H9 (cell line): ENCODE measurements around the gene DCUN1D2. TPM values are rescaled to one million over a fixed set of nuclear protein-coding genes. Genes with fewer than 3 reads are reported as not detected.
A peak's percentile ranks its signal among the peaks of the same experiment; 100 is the strongest.

Source experiments
- DNase-seq: peaks from one replicate; pipeline ENCODE4 v3.0.0-alpha.2; 2017
- H2AFZ ChIP-seq: one replicate; pipeline ENCODE4 v1.6.1; 2013; ENCODE audit warnings: mild to moderate bottlenecking, low read length, control low read depth, moderate library complexity
- H2AK5ac ChIP-seq: 2 replicates; pipeline ENCODE4 v1.6.1; 2013; ENCODE audit warnings: low read length, control low read depth, mixed read lengths; ENCODE audit not compliant: insufficient read length
- H2BK120ac ChIP-seq: one replicate; pipeline ENCODE4 v1.6.1; 2013; ENCODE audit warnings: low read depth, mild to moderate bottlenecking, low read length, control low read depth, inconsistent platforms; ENCODE audit not compliant: poor library complexity, severe bottlenecking
- H2BK12ac ChIP-seq: 2 replicates; pipeline ENCODE4 v1.6.1; 2013; ENCODE audit warnings: low read length, control low read depth, mixed read lengths, low read depth; ENCODE audit not compliant: insufficient read length
- H2BK15ac ChIP-seq: 2 replicates; pipeline ENCODE4 v1.6.1; 2013; ENCODE audit warnings: low read depth, low read length, control low read depth
- H2BK20ac ChIP-seq: one replicate; pipeline ENCODE4 v1.6.1; 2013; ENCODE audit warnings: low read depth, mild to moderate bottlenecking, low read length, control low read depth, inconsistent platforms; ENCODE audit not compliant: poor library complexity, severe bottlenecking
- H2BK5ac ChIP-seq: 2 replicates; pipeline ENCODE4 v1.6.1; 2013; ENCODE audit warnings: low read length, control low read depth, mixed read lengths; ENCODE audit not compliant: insufficient read length
- H3K14ac ChIP-seq: 2 replicates; pipeline ENCODE4 v1.6.1; 2013; ENCODE audit warnings: low read length, control low read depth; ENCODE audit not compliant: insufficient read depth
- H3K18ac ChIP-seq: 2 replicates; pipeline ENCODE4 v1.6.1; 2013; ENCODE audit warnings: low read depth, mild to moderate bottlenecking, mixed read lengths, low read length, control low read depth; ENCODE audit not compliant: insufficient read length
- H3K23ac ChIP-seq: 2 replicates; pipeline ENCODE4 v1.6.1; 2013; ENCODE audit warnings: low read length, control low read depth, mixed read lengths, low read depth; ENCODE audit not compliant: insufficient read length
- H3K23me2 ChIP-seq: 2 replicates; pipeline ENCODE4 v1.6.1; 2013; ENCODE audit warnings: low read depth, mild to moderate bottlenecking, mixed read lengths, low read length, control low read depth; ENCODE audit not compliant: insufficient read length, poor library complexity, severe bottlenecking
- H3K27ac ChIP-seq: 2 replicates; pipeline ENCODE4 v1.5.1; 2013; ENCODE audit warnings: low read length, control low read depth, mixed read lengths, low read depth; ENCODE audit not compliant: insufficient read length
- H3K27me3 ChIP-seq: 2 replicates; pipeline ENCODE4 v1.6.1; 2013; ENCODE audit warnings: low read length, control low read depth, inconsistent platforms; ENCODE audit not compliant: insufficient read depth
- H3K4ac ChIP-seq: 2 replicates; pipeline ENCODE4 v1.6.1; 2013; ENCODE audit warnings: low read depth, mild to moderate bottlenecking, control low read depth, inconsistent platforms, low read length, moderate library complexity
- H3K4me1 ChIP-seq: 2 replicates; pipeline ENCODE4 v1.6.1; 2013; ENCODE audit warnings: low read length, control low read depth, inconsistent platforms; ENCODE audit not compliant: insufficient read depth
- H3K4me2 ChIP-seq: 2 replicates; pipeline ENCODE4 v1.6.1; 2013; ENCODE audit warnings: low read length, control low read depth, mixed read lengths; ENCODE audit not compliant: insufficient read length, insufficient read depth
- H3K56ac ChIP-seq: 2 replicates; pipeline ENCODE4 v1.6.1; 2013; ENCODE audit warnings: low read depth, mild to moderate bottlenecking, mixed read lengths, low read length, control low read depth; ENCODE audit not compliant: insufficient read length
- H3K79me1 ChIP-seq: 2 replicates; pipeline ENCODE4 v1.6.1; 2013; ENCODE audit warnings: low read depth, mild to moderate bottlenecking, moderate library complexity, low read length, control low read depth, inconsistent platforms; ENCODE audit not compliant: insufficient read depth, poor library complexity, severe bottlenecking
- H3K79me2 ChIP-seq: 2 replicates; pipeline ENCODE4 v1.6.1; 2013; ENCODE audit warnings: low read length, control low read depth, inconsistent platforms; ENCODE audit not compliant: insufficient read depth
- H3K9ac ChIP-seq: 2 replicates; pipeline ENCODE4 v1.6.1; 2013; ENCODE audit warnings: low read length, control low read depth, mixed read lengths; ENCODE audit not compliant: insufficient read length; ENCODE audit errors: extremely low read depth
- H3K9me3 ChIP-seq: one replicate; pipeline ENCODE4 v1.6.1; 2013; ENCODE audit warnings: low read depth, low read length, inconsistent platforms; ENCODE audit not compliant: control insufficient read depth
- H3T11ph ChIP-seq: one replicate; pipeline ENCODE4 v1.6.1; 2013; ENCODE audit warnings: mild to moderate bottlenecking, low read length, control low read depth, inconsistent platforms
- H4K20me1 ChIP-seq: one replicate; pipeline ENCODE4 v1.6.1; 2013; ENCODE audit not compliant: control insufficient read depth, insufficient read length, insufficient read depth
- H4K5ac ChIP-seq: 2 replicates; pipeline ENCODE4 v1.6.1; 2013; ENCODE audit warnings: low read depth, mild to moderate bottlenecking, mixed read lengths, low read length, control low read depth; ENCODE audit not compliant: insufficient read length
- H4K8ac ChIP-seq: replicated peaks from 2 replicates; pipeline ENCODE4 v1.6.1; 2013; ENCODE audit warnings: low read length, control low read depth, mixed read lengths, low read depth; ENCODE audit not compliant: insufficient read length
- H4K91ac ChIP-seq: 2 replicates; pipeline ENCODE4 v1.6.1; 2013; ENCODE audit warnings: low read depth, mild to moderate bottlenecking, moderate library complexity, mixed read lengths, low read length, control low read depth; ENCODE audit not compliant: insufficient read length
- H3K27ac Mint-ChIP-seq, 3 experiments: 2 replicates in 2 of 3; 3 replicates in 1 of 3; pipeline ENCODE4 v1.8.0; 2020 to 2021; ENCODE audit warnings: mixed read lengths in 3 of 3, mild to moderate bottlenecking in 1 of 3, moderate library complexity in 1 of 3
- H3K27me3 Mint-ChIP-seq: 2 replicates; pipeline ENCODE4 v1.8.0; 2021; ENCODE audit warnings: low read depth, mild to moderate bottlenecking, moderate library complexity, mixed read lengths
- H3K36me3 Mint-ChIP-seq, 3 experiments: 2 replicates in 2 of 3; 3 replicates in 1 of 3; pipeline ENCODE4 v1.8.0; 2020 to 2021; ENCODE audit warnings: low read depth in 3 of 3, mixed read lengths in 3 of 3; ENCODE audit not compliant: insufficient read depth in 1 of 3
- H3K4me1 Mint-ChIP-seq, 2 experiments: 2 replicates each; pipeline ENCODE4 v1.8.0; 2020; ENCODE audit warnings: mixed read lengths in 2 of 2
- H3K4me3 Mint-ChIP-seq, 2 experiments: 2 replicates in 1 of 2; 3 replicates in 1 of 2; pipeline ENCODE4 v1.8.0; 2020 to 2021; ENCODE audit warnings: mild to moderate bottlenecking in 2 of 2, mixed read lengths in 2 of 2, moderate library complexity in 1 of 2
- H3K9me3 Mint-ChIP-seq, 2 experiments: 2 replicates in 1 of 2; 3 replicates in 1 of 2; pipeline ENCODE4 v1.8.0; 2020; ENCODE audit warnings: mild to moderate bottlenecking in 2 of 2, mixed read lengths in 2 of 2, moderate library complexity in 1 of 2
- WGBS: extraction: QIAGEN DNeasy Blood & Tissue Kit; methylation state at CpG from one replicate; pipeline ENCODE4 v1.1.7; 2013; ENCODE audit warnings: missing lambda C conversion rate, low lambda C conversion rate, mixed read lengths; ENCODE audit not compliant: insufficient read length; ENCODE audit errors: extremely low coverage; 5-methylcytosine and 5-hydroxymethylcytosine counted together
- total RNA-seq: library from RNA; stranded (reverse); gene quantifications from 2 replicates; pipeline ENCODE4 v1.2.1, GENCODE V29; 2021
- TF ChIP-seq, protein P1 (sequence below): fragments of 200-600 bp; sonication (generic); conservative IDR thresholded peaks from 3 replicates; pipeline ENCODE4 v1.8.0; 2021; ENCODE audit warnings: antibody characterized with exemption, mild to moderate bottlenecking

DCUN1D2 gene
- total RNA-seq, 1 experiment from 2014 or later: 36.8 TPM

DNA sequence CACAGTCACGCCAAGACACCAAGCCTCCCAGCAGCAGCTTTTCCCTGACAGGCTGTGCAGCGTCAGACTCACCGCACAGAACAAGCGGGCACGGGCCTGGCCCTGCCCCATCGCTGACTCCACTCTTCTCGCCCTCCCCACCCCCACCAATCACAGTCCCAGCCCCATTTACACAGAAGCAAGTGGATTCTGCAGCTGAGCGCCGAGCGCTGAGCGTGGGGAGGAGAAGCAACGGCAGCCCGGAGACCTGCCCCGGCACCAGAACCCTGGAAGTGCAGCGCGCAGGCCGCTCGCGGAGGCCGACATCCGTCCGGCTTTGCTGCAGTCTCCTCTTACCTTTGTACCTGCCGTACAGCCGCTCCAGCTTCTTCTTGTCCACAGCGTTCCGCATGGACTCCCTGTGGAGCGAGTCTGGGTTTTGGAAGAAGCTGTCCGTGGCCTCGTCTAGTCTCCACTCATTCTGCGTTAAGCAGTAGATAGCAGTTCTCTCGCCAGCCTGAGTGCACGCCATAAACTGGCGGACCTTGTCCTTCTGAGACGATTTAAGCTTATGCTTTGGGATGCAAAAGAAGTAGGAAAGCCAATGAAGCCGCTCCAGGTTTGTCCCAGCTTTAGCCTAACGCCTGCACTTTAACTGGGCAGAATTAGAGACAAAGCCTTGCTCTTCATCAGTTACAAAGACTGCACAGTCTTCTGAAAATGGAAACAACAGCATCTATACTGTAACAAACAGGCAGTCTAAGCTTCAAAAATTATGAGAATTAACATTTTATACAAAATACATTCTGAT, 6.8 kb downstream of the DCUN1D2 start:
- Histone ChIP-seq H3K4me1 (peaks cover 2% of the 10 kb centered on the region; the same call in 1 of the 2 replicates), H2BK12ac (no peak overlapping the region), H3K9ac (no peak overlapping the region), H3K4me2 (no peak overlapping the region), H4K8ac (no peak overlapping the region), H2BK5ac (no peak overlapping the region), H2BK15ac (no peak overlapping the region), H4K91ac (no peak overlapping the region), H3K27me3 (no peaks in the 10 kb centered on the region), H3K23ac (no peak overlapping the region), H4K5ac (no peak overlapping the region), H3K14ac (no peak overlapping the region), H2BK120ac (no peak overlapping the region), H3K79me2 (peaks cover 36% of the 10 kb centered on the region; the same call in 1 of the 2 replicates), H3K79me1 (peaks cover 4% of the 10 kb centered on the region), H4K20me1 (no peaks in the 10 kb centered on the region), H3K9me3 (no peaks in the 10 kb centered on the region), H3K27ac (no peak overlapping the region), H3K18ac (no peak overlapping the region), H2AFZ (no peak overlapping the region), H3T11ph (no peak overlapping the region), H3K23me2 (no peaks in the 10 kb centered on the region), H2AK5ac (no peak overlapping the region), H3K56ac (no peak overlapping the region), H2BK20ac (no peak overlapping the region), H3K4ac (no peak overlapping the region)
- TF ChIP-seq, protein P1, sequence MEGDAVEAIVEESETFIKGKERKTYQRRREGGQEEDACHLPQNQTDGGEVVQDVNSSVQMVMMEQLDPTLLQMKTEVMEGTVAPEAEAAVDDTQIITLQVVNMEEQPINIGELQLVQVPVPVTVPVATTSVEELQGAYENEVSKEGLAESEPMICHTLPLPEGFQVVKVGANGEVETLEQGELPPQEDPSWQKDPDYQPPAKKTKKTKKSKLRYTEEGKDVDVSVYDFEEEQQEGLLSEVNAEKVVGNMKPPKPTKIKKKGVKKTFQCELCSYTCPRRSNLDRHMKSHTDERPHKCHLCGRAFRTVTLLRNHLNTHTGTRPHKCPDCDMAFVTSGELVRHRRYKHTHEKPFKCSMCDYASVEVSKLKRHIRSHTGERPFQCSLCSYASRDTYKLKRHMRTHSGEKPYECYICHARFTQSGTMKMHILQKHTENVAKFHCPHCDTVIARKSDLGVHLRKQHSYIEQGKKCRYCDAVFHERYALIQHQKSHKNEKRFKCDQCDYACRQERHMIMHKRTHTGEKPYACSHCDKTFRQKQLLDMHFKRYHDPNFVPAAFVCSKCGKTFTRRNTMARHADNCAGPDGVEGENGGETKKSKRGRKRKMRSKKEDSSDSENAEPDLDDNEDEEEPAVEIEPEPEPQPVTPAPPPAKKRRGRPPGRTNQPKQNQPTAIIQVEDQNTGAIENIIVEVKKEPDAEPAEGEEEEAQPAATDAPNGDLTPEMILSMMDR: no peak
- peaks cover 39 to 41% of the 10 kb centered on the region in 2 experiments for H3K4me1 Mint-ChIP-seq
- no CpG with 5 or more reads among the region's 36 CpGs for WGBS
- no peaks in the 10 kb centered on the region for H3K9me3 Mint-ChIP-seq
- no peak for DNase-seq
- H3K27ac Mint-ChIP-seq: peak overlapping the region in 1 of 3 experiments; percentile 70; a peak in 2 of 7 replicates
- peaks cover 4 to 44% (median 38%) of the 10 kb centered on the region in 3 experiments; a peak in 5 of 7 replicates for H3K36me3 Mint-ChIP-seq
- no peaks in the 10 kb centered on the region; the same call in 1 of the 2 replicates for H3K27me3 Mint-ChIP-seq
- H3K4me3 Mint-ChIP-seq: no peak overlapping the region
